ENCODE measurements around the gene DOCK10.

Gene DOCK10

GRCh38 chr2:225002656-225003045 is 39.6 kb downstream of the DOCK10 start (continued):
- TF ChIP-seq ZNF518A (tag by site-specific recombination; conservative IDR thresholded peaks at IDR 0.05; ENCODE audit: low read depth) (no peak), GFI1B (tag by site-specific recombination; IDR thresholded peaks at IDR 0.05) (no peak)

GRCh38 chr2:225002039-225002655 is 40.1 kb downstream of the DOCK10 start:
- no peak overlapping the region for H3K27ac ChIP-seq (ENCODE audit: extremely low read depth, low read depth, low read length)
- no peak overlapping the region for H3K4me3 ChIP-seq (ENCODE audit: low read depth, low read length)
- H3K9me3 ChIP-seq (ENCODE audit: control insufficient read depth, insufficient read depth, low read depth, low read length) = no peaks in the 10 kb centered on the region
- H3K36me3 ChIP-seq (ENCODE audit: control insufficient read depth in 2 of 2, insufficient read depth in 1 of 2, low read length in 2 of 2) = no peaks in the 10 kb centered on the region
- CTCF ChIA-PET = interaction anchor here (0.6 to 2.2 kb wide), 24 partner anchors 8 to 1151 kb away, joined by 3 to 10 read pairs (median 4); no protein-coding TSS in a partner anchor
- TF ChIP-seq ZNF654 (tag by site-specific recombination; IDR thresholded peaks at IDR 0.05; ENCODE audit: low read depth) (peak; percentile 81), ZNF548 (tag by site-specific recombination; IDR thresholded peaks at IDR 0.05) (no peak), SCRT1 (tag by site-specific recombination; IDR thresholded peaks at IDR 0.05; ENCODE audit: borderline replicate concordance) (0 out of 2 replicates have a peak, but pooled peaks have one; percentile 55), MZF1 (tag by site-specific recombination; IDR thresholded peaks at IDR 0.05; ENCODE audit: borderline replicate concordance) (peak; percentile 41; the same call in 1 of the 2 replicates), KLF7 (tag by site-specific recombination; IDR thresholded peaks at IDR 0.05; ENCODE audit: borderline replicate concordance) (no peak), CTCF (tag by site-specific recombination; IDR thresholded peaks at IDR 0.05) (peak; percentile 58), PRDM10 (tag by site-specific recombination; IDR thresholded peaks at IDR 0.05) (peak; percentile 35; the same call in 1 of the 2 replicates), SCRT2 (tag by site-specific recombination; IDR thresholded peaks at IDR 0.05) (peak; percentile 46; the same call in 1 of the 2 replicates), ZNF2 (tag by site-specific recombination; IDR thresholded peaks at IDR 0.05) (0 out of 2 replicates have a peak, but pooled peaks have one; percentile 23)
- POLR2A ChIA-PET = no interaction called here
- no peaks in the 10 kb centered on the region for H3K4me1 ChIP-seq (ENCODE audit: control insufficient read depth, insufficient read depth, low read length)

DNA sequence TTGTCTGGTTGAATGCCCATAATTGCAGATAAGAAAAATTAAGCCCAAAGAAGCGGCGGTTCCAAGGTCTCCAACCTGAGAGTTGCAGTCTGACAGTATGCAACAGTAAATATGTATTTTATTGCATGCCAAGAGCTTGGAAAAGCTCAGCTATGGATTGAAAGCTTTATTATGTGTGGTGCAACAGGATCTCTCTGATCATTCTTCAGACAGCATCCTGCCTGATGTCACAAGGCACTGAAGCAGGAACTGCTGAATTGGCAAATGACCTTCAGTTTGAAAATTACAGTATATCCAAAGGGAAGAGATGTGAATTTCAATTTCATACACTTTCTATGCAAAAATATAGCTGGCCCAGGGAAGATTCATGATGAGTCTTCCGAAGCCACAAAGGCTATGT is 42.5 kb downstream of the DOCK10 start:
- ChIA-PET CTCF (interaction anchor here (0.7 kb wide), 1 partner anchor 241 kb away, joined by 3 read pairs; no protein-coding TSS in a partner anchor), POLR2A (interaction anchor here (0.7 kb wide), 1 partner anchor 1170 kb away, joined by 3 read pairs; no protein-coding TSS in a partner anchor)
- Histone ChIP-seq H3K27ac (ENCODE audit: extremely low read depth, low read depth, low read length) (no peak overlapping the region), H3K4me3 (ENCODE audit: low read depth, low read length) (no peak overlapping the region), H3K4me1 (ENCODE audit: control insufficient read depth, insufficient read depth, low read length) (no peaks in the 10 kb centered on the region), H3K36me3 (ENCODE audit: control insufficient read depth in 2 of 2, insufficient read depth in 1 of 2, low read length in 2 of 2) (no peaks in the 10 kb centered on the region), H3K9me3 (ENCODE audit: control insufficient read depth, insufficient read depth, low read depth, low read length) (no peaks in the 10 kb centered on the region)
- TF ChIP-seq SP3 (tag by site-specific recombination; IDR thresholded peaks at IDR 0.05) (no peak), TSHZ1 (tag by site-specific recombination; IDR thresholded peaks at IDR 0.05; ENCODE audit: borderline replicate concordance) (no peak), ZNF510 (tag by site-specific recombination; IDR thresholded peaks at IDR 0.05; ENCODE audit: insufficient replicate concordance) (no peak), ZNF266 (tag by site-specific recombination; IDR thresholded peaks at IDR 0.05; ENCODE audit: low read depth) (no peak), ZNF639 (tag by site-specific recombination; IDR thresholded peaks at IDR 0.05) (no peak)
